ENCODE measurements around the gene CASK.

GRCh38 chrX:41889317-41890025 lies 33.9 kb downstream of the CASK start:
- TF ChIP-seq EZH2 (IDR thresholded peaks at IDR 0.05; ENCODE audit: borderline replicate concordance) = no peak
- TF ChIP-seq CTCF (IDR thresholded peaks at IDR 0.05; ENCODE audit: poor library complexity) = no peak
